ENCODE measurements around the gene GRM7. TPM values are rescaled to one million over a fixed set of nuclear protein-coding genes. Genes with fewer than 3 reads are reported as not detected.

The GRM7 gene
- total RNA-seq, 1 experiment from 2014 or later = not detected

DNA sequence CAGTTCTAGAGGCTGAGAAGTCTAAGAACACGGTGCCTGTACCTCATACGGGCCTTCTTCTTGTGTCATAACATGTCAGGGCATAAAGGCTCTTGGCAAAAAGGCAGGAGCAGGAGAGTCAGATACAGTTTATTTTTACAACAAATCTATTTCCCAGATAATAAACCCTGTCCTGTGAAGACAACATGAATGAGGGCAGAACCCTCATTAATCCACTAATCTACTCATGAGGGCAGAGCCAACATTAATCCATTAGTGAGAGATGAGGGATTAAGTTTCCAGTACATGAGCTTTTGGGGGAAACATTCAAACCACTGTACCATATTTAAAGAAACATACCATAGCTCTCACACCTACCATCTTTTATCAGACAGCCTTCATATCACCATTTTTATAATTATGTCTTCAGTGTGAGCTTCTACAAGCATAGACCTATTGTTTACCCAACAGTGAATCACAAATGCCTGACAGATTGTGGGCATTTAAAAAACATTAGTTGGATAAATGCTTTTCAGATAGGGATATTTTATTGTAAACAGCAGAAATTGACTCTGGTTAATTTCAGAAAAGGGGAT lies 645.8 kb downstream of the GRM7 start:
- H3K27me3 ChIP-seq (ENCODE audit: insufficient read depth, low read length) = no peaks in the 10 kb centered on the region
- H3K27ac ChIP-seq (ENCODE audit: low read depth, low read length) = no peak overlapping the region
- H4K20me1 ChIP-seq (ENCODE audit: insufficient read depth) = no peaks in the 10 kb centered on the region
- H3K9me2 ChIP-seq (ENCODE audit: insufficient read depth) = no peaks in the 10 kb centered on the region
- POLR2A ChIA-PET = no interaction called here
- H2AFZ ChIP-seq (ENCODE audit: low read depth, low read length, poor library complexity, severe bottlenecking) = no peak overlapping the region
- no peak overlapping the region for H3K4me3 ChIP-seq (replicated peaks in 1 of 2; ENCODE audit: low read depth in 1 of 2, low read length in 2 of 2)
- CTCF ChIA-PET = no interaction called here
- peaks cover 23 to 32% of the 10 kb centered on the region in 2 experiments for H3K4me1 ChIP-seq (ENCODE audit: control insufficient read depth in 1 of 2, insufficient read depth in 2 of 2, low read length in 2 of 2)
- intact Hi-C loops (cut with micrococcal nuclease) = loop anchor here (5.0 kb wide), 1 partner anchor 371 kb away; no protein-coding TSS in a partner anchor
- no peak overlapping the region for H3K9ac ChIP-seq (ENCODE audit: low read length)
- DNase-seq (ENCODE audit: low read depth, low spot score) = no peak
- TF ChIP-seq TCF7L2 (IDR thresholded peaks at IDR 0.05; ENCODE audit: borderline replicate concordance, extremely low read depth, insufficient read depth, insufficient read length) = no peak
- TF ChIP-seq SP1 (IDR thresholded peaks at IDR 0.05; ENCODE audit: low read depth) = no peak
- TF ChIP-seq, protein P1, sequence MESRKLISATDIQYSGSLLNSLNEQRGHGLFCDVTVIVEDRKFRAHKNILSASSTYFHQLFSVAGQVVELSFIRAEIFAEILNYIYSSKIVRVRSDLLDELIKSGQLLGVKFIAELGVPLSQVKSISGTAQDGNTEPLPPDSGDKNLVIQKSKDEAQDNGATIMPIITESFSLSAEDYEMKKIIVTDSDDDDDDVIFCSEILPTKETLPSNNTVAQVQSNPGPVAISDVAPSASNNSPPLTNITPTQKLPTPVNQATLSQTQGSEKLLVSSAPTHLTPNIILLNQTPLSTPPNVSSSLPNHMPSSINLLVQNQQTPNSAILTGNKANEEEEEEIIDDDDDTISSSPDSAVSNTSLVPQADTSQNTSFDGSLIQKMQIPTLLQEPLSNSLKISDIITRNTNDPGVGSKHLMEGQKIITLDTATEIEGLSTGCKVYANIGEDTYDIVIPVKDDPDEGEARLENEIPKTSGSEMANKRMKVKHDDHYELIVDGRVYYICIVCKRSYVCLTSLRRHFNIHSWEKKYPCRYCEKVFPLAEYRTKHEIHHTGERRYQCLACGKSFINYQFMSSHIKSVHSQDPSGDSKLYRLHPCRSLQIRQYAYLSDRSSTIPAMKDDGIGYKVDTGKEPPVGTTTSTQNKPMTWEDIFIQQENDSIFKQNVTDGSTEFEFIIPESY (IDR thresholded peaks at IDR 0.05; ENCODE audit: extremely low read depth, insufficient replicate concordance, low read length) = no peak
- H3K79me2 ChIP-seq (ENCODE audit: insufficient read depth, low read length) = no peaks in the 10 kb centered on the region
- ATAC-seq = no peak
- RAD21 ChIA-PET (ENCODE audit: low non-redundant PET in 1 of 2, low total read pairs in 2 of 2, uncharacterized antibody in 2 of 2, unreplicated experiment in 2 of 2) = no interaction called here
- BruUV-seq (replicated peaks) = no TSS peak
- H3K4me2 ChIP-seq (ENCODE audit: low read length) = no peak overlapping the region
- no peaks in the 10 kb centered on the region for H3K9me3 ChIP-seq (ENCODE audit: control insufficient read depth in 1 of 2, insufficient read depth in 1 of 2, low read depth in 1 of 2, low read length in 2 of 2)
- no peaks in the 10 kb centered on the region for H3K36me3 ChIP-seq (ENCODE audit: control insufficient read depth in 1 of 2, insufficient read depth in 2 of 2, low read length in 2 of 2)

DNA sequence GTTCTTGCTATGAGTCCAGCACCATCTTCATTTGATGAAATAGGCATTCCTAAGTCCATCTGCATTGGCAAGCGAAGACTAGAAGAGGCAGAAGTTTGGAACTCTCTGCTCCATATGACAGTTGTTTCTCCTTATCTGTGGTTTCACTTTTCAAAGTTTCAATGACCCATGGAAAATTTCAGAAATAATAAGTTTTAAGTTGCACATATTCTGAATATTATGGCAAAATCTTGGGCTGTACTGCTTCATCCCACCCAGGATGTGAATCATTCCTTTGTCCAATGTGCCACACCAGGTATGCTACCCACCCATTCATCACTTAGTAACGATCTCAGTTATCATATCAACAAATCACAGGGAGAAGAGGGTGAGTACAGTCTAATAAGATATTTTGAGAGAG lies 647.9 kb downstream of the GRM7 start:
- Histone ChIP-seq H3K4me3 (replicated peaks in 1 of 2; ENCODE audit: low read depth in 1 of 2, low read length in 2 of 2) (no peak overlapping the region), H3K4me1 (ENCODE audit: control insufficient read depth in 1 of 2, insufficient read depth in 2 of 2, low read length in 2 of 2) (peaks cover 22 to 29% of the 10 kb centered on the region in 2 experiments), H3K27ac (ENCODE audit: low read depth, low read length) (no peak overlapping the region), H4K20me1 (ENCODE audit: insufficient read depth) (no peaks in the 10 kb centered on the region), H3K9me3 (ENCODE audit: control insufficient read depth in 1 of 2, insufficient read depth in 1 of 2, low read depth in 1 of 2, low read length in 2 of 2) (no peaks in the 10 kb centered on the region), H3K9me2 (ENCODE audit: insufficient read depth) (no peaks in the 10 kb centered on the region), H3K79me2 (ENCODE audit: insufficient read depth, low read length) (no peaks in the 10 kb centered on the region), H3K36me3 (ENCODE audit: control insufficient read depth in 1 of 2, insufficient read depth in 2 of 2, low read length in 2 of 2) (no peaks in the 10 kb centered on the region), H3K27me3 (ENCODE audit: insufficient read depth, low read length) (no peaks in the 10 kb centered on the region), H2AFZ (ENCODE audit: low read depth, low read length, poor library complexity, severe bottlenecking) (no peak overlapping the region), H3K9ac (ENCODE audit: low read length) (no peak overlapping the region), H3K4me2 (ENCODE audit: low read length) (peak overlapping the region; percentile 36)
- ATAC-seq (no peak), DNase-seq (ENCODE audit: low read depth, low spot score) (no peak)
- CTCF ChIA-PET = no interaction called here
- POLR2A ChIA-PET = no interaction called here
- no TSS peak for BruUV-seq (replicated peaks)
- TF ChIP-seq YY1 (IDR thresholded peaks at IDR 0.05; ENCODE audit: extremely low read depth, insufficient replicate concordance, low read depth, low read length) (no peak), ZFX (IDR thresholded peaks at IDR 0.05) (no peak), SRF (IDR thresholded peaks at IDR 0.05; ENCODE audit: low read depth) (no peak), SP1 (IDR thresholded peaks at IDR 0.05; ENCODE audit: low read depth) (no peak), FOSL1 (IDR thresholded peaks at IDR 0.05; ENCODE audit: low read depth) (no peak), CBX3 (IDR thresholded peaks at IDR 0.05; ENCODE audit: low read depth) (no peak), CEBPB (IDR thresholded peaks at IDR 0.05; ENCODE audit: low read depth) (no peak), EGR1 (IDR thresholded peaks at IDR 0.05; ENCODE audit: low read depth) (no peak)
- TF ChIP-seq, protein P2, sequence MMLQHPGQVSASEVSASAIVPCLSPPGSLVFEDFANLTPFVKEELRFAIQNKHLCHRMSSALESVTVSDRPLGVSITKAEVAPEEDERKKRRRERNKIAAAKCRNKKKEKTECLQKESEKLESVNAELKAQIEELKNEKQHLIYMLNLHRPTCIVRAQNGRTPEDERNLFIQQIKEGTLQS (IDR thresholded peaks at IDR 0.05) = no peak
- TF ChIP-seq, protein P3, sequence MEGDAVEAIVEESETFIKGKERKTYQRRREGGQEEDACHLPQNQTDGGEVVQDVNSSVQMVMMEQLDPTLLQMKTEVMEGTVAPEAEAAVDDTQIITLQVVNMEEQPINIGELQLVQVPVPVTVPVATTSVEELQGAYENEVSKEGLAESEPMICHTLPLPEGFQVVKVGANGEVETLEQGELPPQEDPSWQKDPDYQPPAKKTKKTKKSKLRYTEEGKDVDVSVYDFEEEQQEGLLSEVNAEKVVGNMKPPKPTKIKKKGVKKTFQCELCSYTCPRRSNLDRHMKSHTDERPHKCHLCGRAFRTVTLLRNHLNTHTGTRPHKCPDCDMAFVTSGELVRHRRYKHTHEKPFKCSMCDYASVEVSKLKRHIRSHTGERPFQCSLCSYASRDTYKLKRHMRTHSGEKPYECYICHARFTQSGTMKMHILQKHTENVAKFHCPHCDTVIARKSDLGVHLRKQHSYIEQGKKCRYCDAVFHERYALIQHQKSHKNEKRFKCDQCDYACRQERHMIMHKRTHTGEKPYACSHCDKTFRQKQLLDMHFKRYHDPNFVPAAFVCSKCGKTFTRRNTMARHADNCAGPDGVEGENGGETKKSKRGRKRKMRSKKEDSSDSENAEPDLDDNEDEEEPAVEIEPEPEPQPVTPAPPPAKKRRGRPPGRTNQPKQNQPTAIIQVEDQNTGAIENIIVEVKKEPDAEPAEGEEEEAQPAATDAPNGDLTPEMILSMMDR (IDR thresholded peaks at IDR 0.05 in 2 of 3, conservative IDR thresholded peaks at IDR 0.05 in 1 of 3; ENCODE audit: borderline replicate concordance in 1 of 3, insufficient read depth in 1 of 3, low read depth in 2 of 3, low read length in 2 of 3) = no peak
- RAD21 ChIA-PET (ENCODE audit: low non-redundant PET in 1 of 2, low total read pairs in 2 of 2, uncharacterized antibody in 2 of 2, unreplicated experiment in 2 of 2) = no interaction called here
- intact Hi-C loops (cut with micrococcal nuclease) = loop anchor here (5.0 kb wide), 1 partner anchor 368 kb away; no protein-coding TSS in a partner anchor
